HG03378 (cell line): ENCODE results near the gene NFKB1.
A peak's percentile ranks its signal among the peaks of the same experiment; 100 is the strongest.

ENCODE experiments used
- ATAC-seq: cut with Tn5 transposase; IDR thresholded peaks from one replicate; pipeline ENCODE4 v1.9.1; 2021; ENCODE audit warnings: mild to moderate bottlenecking, moderate library complexity; ENCODE audit not compliant: unreplicated experiment

Gene NFKB1

DNA sequence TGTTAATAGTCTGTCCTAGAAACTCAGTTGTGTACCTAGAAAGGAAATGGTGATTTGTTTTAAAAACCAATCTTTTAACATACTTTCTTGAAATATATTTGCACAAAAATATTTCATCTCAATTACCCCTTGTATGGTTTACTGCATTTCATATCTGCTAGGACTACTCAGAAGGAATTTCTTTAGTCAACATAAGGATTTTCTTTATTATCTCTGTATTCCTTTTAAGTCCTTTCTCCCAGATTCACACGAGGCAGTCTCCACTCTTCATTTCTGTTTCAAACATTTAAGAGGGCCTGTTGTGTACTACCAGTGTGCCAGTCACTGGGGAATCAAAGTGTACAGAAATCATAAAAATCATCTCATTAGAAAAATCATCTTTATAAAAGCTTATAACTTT lies 28.8 kb downstream of the NFKB1 start:
- ATAC-seq, result no peak

DNA sequence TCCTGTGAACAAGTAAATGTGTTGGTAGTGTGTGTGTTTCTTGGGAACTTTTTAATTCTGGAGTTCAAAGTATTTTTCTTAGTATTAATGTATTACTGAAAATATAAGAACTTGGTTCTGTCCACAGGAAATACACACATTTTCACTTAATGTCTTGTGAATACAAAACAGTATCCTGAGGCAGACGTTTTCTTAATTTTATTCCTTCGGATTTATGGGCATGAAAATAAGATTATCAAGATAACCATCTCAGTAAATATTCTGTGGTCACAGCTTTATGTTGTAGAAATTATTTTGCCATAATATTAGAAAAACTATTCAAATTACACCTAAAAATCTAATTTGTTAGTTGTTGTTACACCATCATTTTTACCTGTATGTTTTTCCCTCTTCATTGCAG lies 29.8 kb downstream of the NFKB1 start:
- ATAC-seq, result no peak

DNA sequence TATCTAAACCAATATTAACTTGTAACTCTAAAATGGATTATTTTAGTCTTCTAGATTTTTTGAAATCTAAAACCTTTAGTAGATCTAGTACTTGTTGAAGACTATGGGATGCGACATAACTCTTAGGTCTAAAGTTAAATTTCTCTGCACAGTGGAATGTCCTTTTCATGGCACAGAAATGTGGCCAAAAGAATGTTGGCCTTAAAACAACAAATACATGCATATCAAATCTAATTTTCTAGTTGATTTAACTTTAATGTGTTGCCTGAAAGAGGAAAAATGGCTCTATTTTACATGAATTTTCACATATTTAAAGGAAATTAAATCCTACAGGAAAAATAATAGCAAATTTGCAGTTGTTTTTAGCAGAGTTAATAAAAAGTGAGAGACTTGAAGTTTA lies 30.3 kb downstream of the NFKB1 start:
- ATAC-seq, result no peak

DNA sequence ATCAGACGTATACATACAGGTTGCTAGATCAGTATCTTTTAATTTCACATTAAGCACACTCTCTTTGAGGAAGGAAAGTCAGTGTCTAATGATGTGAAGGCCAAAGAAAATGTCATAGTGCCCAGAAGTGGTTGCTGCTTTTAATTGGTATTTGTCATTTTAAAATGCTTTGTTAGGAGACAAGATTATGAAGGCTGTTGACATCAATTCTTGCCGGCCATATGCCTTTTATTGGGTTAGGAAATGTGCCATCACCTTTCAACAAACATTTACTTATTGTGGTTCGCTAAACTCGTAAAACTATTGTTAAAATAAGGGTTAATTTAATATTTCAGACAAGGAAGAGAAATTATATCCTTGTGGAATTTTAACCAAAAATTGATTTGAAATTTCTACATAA lies 32.2 kb downstream of the NFKB1 start:
- no peak for ATAC-seq

GRCh38 chr4:102533904-102534303 lies 32.7 kb downstream of the NFKB1 start:
- no peak for ATAC-seq

GRCh38 chr4:102534845-102535244 lies 33.7 kb downstream of the NFKB1 start:
- ATAC-seq, result no peak

DNA sequence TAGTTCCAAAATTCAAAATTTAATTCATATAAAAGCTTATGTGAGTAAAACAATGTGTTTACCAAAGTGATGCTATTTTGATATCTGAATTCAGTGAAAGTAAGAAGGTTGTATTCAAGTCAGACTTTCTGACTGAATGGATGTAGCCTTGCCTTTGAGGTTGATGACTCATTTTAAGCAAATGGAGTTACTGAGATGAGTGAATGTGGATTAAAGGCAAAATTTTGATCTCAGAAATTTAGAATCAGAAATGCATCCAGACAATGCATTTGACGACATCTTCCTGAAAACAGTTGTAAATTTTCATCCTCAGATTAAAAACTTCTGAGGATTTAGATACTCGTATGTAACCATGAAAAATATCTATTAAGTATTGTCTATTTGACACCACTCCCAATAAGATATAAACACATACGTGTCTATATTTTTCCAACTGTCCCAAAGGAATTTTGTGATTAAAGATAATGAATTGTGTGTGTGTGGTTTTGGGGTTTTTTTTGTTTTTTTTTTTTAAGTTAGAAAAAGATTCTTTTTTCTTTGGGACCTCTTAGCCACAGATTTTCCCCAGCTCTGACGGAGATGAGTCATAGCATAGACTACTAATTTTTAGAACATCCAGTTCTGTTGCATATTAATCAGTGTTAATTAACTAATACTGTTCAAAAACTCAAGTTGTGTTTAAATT lies 34.4 kb downstream of the NFKB1 start:
- ATAC-seq, result peak; percentile 87

- no peak for ATAC-seq
These were observed 35.6 kb downstream of the NFKB1 start for GRCh38 chr4:102536768-102537167.

- no peak for ATAC-seq
These were observed 36.1 kb downstream of the NFKB1 start for GRCh38 chr4:102537269-102537668.

- ATAC-seq, result no peak
These were observed 40.5 kb downstream of the NFKB1 start for GRCh38 chr4:102541697-102542096.

GRCh38 chr4:102543030-102543928 lies 42.1 kb downstream of the NFKB1 start:
- ATAC-seq, result peak; percentile 88

- peak; percentile 42 for ATAC-seq
These were observed 45.5 kb downstream of the NFKB1 start for GRCh38 chr4:102546635-102547034.

- ATAC-seq, result no peak
These were observed 46.8 kb downstream of the NFKB1 start for GRCh38 chr4:102547973-102548372.

DNA sequence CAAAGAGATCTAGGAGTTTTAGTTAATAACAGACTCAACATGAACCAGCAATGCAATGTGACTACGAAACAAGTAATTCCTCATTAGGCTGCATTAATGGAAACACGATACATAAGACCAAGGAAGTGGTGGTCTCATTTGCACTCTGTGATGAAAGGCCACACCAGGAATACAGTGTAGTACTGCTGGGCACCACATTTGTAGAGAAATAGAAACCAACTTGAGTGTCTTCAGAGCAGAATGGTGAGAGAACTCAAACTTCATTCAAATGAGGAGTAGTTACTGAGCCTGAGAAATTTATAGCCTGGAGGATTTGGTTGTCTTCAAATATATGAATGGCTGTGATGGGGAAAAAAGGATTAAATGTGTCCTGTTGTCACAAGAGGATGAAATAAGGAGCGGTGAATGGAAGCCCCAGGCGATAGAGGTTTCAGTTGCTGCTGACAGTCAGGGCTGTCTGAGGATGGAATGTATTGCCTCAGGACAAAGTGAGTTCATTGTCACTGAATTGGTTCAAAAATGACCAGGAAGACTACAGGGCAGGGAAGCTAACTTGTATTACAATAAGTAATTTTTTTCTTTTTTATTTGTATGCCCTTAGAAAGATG lies 50.9 kb downstream of the NFKB1 start:
- ATAC-seq, result no peak

- ATAC-seq, result no peak
These were observed 51.6 kb downstream of the NFKB1 start for GRCh38 chr4:102552781-102553180.

DNA sequence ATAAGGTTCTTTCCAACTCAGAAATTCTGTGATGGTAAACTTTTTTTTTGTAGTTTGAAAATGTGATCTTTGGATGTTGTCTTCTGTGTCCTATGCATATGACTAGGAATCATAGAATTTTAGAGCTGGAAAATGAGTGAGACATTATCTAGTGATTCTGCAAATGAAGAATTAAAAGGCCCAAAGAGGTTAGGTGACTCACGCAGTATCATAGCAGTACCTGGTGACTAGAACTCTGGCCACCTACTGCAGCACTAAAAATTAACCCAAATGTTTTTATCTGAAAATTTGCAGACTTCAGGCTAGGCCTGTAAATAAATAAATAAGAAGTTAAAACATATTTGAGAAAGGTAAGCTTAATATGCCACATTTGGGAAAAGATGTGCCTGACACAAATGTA lies 52.8 kb downstream of the NFKB1 start:
- ATAC-seq, result no peak

DNA sequence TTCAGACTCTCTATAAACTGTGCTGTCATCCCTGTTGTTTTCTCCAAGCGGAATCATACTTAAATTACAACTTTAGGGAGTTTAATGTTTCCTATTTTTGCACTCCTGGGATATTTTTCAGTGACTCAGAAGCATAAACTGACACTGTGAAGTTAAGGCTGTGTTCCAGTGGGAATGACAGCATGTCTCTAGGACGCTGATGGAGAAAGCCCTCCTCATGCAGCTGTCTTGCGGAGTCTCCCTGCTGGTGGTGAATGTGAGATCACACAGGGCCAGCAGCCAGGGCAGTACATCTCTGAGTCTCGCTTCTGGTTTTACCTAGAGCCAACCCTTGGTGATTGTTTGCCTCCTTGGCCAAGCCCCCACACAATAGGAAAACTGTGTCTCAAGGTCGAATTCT lies 53.3 kb downstream of the NFKB1 start:
- no peak for ATAC-seq

DNA sequence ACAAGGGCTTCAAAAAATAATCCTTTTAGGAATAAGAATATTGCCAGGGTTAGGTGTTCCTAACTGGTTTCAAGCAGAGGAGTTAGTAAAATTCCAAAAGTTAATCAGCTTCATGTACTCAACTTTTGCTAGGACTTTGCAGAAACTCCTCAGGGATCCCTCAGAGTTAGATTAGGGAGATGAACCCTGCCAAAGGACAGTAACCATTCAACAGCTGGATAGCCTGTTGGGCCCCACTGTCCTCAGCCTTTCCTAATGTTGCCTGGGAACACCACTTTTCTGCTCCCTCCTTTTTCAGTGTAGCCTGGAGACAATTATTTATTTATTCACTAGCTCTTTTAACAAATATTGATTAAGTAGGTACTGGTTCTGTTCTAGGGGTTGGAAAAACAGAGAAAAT lies 53.8 kb downstream of the NFKB1 start:
- ATAC-seq, result no peak

DNA sequence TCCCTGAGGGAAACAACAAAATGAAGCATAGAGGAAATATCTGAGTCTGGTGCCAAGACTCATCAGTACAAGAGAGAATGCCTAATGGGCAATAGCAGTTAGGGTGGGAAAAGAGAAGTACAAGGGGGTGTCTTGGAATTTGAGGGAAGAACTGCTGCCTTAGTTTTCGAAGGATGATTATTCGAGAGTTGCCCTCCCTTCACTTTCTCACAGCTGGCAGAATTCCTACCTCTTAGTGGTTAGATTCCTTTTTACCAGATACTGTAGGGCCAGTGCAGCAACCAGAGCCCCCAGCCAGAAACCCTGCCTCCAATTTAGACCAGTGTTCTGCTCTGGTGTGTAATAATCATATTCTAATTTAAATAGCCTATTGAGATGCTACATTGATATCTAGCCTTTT lies 56.5 kb downstream of the NFKB1 start:
- no peak for ATAC-seq

- no peak for ATAC-seq
These were observed 59.0 kb downstream of the NFKB1 start for GRCh38 chr4:102560115-102560514.

- no peak for ATAC-seq
These were observed 59.6 kb downstream of the NFKB1 start for GRCh38 chr4:102560571-102561341.
